Measurements from ENCODE around the gene GOLGA3.
"Not testable (repeated sequence)": the region's sequence is repeated elsewhere in the genome, so short reads cannot be mapped to it uniquely, and the experiment has no call there.

The GOLGA3 gene

DNA sequence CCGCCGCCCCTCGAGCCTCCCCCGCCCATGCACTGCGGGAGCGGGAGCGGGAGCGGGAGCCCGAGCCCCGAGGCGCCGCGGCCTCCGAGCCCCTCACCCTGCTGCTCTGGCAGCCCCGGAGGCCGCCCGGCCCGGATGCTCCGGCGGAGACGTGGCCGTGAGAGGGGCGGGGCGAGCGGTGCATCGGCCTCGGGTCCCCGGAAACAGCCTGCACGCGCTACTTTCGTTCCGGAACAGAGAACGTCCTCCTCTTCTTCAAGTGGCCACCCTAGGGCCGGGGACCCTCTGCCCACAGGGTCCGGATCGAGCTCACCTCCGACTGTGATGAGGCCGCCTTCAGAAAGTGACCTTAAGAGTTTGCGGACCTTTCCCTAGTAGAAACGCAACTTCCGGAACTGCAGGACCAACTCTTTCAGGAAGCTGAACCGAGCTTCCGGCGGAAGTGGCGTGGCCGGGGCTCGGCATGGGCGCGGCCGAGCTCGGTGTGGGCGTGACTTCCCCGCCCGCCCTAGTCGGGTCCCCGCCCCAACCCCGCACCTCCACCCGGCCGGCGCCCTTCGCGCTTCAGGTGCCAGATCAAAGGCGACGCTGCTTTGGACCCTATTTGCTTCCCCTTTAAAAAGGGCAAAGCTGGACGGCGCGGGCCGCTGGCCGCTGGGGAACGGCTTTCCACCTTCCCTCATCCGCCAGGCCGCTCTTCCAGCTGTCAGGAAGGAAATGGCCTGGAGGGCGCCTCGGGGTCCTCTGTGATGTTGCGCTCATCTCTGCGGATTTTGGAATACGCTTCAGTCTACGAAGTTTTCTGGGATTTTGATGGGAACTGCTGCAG is at the start of gene GOLGA3:
GOLGA3 (minus strand) TSS at position 164 of the 829 bp plus-strand sequence. CDS start 6,741 bp downstream, outside the sequence.
- peak; percentile 91 for DNase-seq

DNA sequence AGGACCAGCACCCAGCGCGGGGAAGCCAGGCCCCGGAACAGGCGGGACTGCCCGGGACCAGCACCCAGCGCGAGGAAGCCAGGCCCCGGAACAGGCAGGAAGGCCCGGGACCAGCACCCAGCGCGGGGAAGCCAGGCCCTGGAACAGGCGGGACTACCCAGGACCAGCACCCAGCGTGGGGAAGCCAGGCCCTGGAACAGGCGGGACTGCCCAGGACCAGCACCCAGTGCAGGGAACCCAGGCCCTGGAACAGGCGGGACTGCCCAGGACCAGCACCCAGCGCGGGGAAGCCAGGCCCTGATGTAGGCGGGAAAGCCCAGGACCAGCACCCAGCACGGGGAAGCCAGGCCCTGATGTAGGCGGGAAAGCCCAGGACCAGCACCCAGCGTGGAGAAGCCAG is 46.0 kb upstream of the GOLGA3 start:
- DNase-seq = not testable (repeated sequence)

- no peak for DNase-seq
These were observed 45.5 kb upstream of the GOLGA3 start for GRCh38 chr12:132874175-132874574.

- no peak for DNase-seq
These were observed 45.1 kb upstream of the GOLGA3 start for GRCh38 chr12:132873724-132874123.

GRCh38 chr12:132872975-132873421 is 44.3 kb upstream of the GOLGA3 start:
- DNase-seq = no peak

GRCh38 chr12:132872073-132872855 is 43.6 kb upstream of the GOLGA3 start:
- DNase-seq = no peak

GRCh38 chr12:132869551-132869950 is 40.9 kb upstream of the GOLGA3 start:
- DNase-seq = no peak

DNA sequence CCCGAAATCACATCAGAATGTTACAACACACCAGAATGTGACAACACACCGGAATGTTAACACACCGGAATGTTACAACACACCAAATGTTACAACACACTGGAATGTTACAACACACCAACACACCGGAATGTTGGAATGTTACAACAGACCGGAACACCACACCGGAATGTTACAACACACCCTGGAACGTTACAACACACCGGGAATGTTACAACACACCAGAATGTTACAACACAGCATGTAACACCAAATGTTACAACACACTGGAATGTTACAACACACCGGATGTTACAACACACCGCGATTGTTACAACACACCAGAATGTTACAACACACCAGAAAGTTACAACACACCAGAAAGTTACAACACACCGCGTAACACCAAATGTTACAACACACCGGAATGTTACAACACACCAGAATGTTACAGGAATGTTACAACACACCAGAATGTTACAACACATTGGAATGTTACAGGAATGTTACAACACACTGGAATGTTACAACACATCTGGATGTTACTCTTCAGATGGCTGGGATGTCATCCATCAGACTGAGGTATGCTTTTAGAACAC is 37.7 kb upstream of the GOLGA3 start:
- no peak for DNase-seq

GRCh38 chr12:132861558-132861957 is 32.9 kb upstream of the GOLGA3 start:
- no peak for DNase-seq

DNA sequence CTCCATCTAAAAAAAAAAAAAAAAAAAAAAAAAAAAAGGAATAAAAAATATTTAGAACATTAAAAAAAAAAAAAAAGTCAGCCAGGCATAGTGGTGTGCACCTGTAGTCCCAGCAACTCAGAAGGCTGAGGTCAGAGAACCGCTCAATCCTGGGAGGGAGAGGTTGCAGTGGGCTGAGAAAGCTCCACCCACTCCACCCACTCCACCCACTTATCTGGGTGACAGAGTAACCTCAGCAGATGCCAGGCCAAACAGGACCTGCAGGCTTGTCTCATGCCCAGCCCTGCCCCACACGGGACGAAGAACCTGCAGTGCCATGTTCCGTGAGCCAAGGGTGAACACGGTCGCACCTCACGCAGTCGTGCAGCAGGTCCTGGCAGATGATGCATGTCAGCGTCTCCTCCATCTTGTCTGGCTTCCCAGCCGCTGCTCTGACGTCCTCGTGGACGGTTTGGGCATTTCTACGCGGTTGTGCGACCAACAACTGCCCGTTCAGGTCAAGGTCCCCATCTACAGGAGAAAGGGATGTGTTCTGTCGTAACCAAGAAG is 30.1 kb upstream of the GOLGA3 start:
- no peak for DNase-seq

DNA sequence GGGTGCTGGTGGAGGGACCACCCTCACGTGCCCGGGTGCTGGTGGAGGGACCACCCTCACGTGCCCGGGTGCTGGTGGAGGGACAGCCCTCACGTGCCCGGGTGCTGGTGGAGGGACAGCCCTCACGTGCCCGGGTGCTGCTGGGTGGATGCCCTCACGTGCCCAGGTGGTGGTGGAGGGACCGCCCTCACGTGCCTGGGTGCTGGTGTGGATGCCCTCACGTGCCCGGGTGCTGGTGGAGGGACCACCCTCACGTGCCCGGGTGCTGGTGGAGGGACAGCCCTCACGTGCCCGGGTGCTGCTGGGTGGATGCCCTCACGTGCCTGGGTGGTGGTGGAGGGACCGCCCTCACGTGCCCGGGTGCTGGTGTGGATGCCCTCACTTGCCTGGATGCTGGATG is 28.4 kb upstream of the GOLGA3 start:
- DNase-seq = not testable (repeated sequence)

DNA sequence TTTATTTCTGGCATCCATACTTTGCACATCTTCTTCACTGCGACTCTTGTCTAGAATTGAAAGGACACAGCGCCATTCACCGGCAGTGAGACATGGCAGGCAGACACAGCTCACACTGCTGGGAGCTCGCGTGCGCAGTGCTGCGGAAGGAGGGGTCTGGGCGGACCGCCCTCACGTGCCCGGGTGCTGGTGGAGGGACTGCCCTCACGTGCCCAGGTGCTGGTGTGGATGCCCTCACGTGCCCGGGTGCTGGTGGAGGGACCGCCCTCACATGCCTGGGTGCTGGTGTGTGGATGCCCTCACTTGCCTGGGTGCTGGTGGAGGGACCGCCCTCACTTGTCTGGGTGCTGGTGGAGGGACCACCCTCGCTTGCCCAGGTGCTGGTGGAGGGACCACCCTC is 27.9 kb upstream of the GOLGA3 start:
- DNase-seq = no peak

- DNase-seq = not testable (repeated sequence)
These were observed 26.5 kb upstream of the GOLGA3 start for GRCh38 chr12:132855211-132855610.

GRCh38 chr12:132853285-132854092 is 24.8 kb upstream of the GOLGA3 start:
- no peak for DNase-seq

DNA sequence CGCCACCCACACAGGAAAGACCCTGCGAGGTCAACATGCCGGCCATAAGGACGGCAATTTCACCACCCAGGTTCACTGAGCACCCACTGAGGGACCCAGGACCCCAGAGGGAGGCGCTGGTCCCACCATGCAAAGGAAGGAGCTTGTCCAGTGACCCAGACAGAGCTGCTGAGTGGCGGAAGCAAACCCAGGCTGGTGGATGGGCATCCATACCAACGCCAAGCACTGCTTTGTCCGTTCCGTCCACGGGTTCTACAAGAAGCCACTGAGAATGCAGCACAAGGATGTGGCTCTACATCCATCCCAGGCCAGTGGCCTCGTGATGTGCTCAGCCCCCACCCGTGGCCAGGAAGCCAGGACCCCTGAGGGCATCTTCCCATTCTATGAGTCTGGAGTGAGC is 23.8 kb upstream of the GOLGA3 start:
- DNase-seq = no peak

DNA sequence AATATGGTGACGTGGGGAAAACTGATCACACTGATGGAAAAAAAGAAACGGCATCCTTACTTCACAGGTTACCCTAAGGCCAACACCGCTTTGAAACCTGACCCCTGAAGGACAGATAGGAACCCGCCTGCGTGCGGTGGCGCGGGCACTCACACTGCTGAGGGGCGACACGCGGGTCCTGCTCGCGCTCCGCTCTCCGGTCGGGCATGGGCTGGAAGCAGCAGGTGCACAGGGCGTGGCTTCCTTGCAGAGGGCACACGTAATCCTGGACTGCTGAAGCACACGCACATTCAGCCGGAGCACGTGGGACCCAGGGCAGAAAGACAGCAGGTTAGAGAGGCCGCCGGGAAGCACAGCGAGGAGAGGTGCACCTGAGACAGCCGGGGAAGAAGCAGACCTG is 22.8 kb upstream of the GOLGA3 start:
- DNase-seq = no peak

GRCh38 chr12:132850291-132850690 is 21.6 kb upstream of the GOLGA3 start:
- no peak for DNase-seq

DNA sequence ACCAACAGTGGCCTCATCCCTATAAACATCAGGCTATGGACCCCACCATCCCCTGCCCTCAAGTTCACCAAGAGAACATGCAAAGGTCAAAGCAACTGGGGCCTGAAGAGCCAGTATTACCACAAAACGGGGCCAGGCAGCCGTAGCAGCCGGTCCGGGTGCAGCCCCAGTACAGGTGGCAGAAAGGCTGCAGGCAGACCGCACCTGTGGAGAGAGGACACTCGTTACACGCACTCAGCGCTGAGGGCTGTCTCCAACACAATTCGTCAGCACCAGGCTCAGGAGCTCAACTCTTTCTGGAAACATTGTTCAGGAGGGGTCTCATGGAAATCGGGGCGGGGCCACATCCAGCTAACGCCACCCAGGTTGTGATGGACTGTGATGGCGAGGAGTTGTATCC is 19.9 kb upstream of the GOLGA3 start:
- no peak for DNase-seq

- DNase-seq = no peak
These were observed 19.0 kb upstream of the GOLGA3 start for GRCh38 chr12:132847363-132848356.

GRCh38 chr12:132844681-132845080 is 16.0 kb upstream of the GOLGA3 start:
- DNase-seq = not testable (repeated sequence)

DNA sequence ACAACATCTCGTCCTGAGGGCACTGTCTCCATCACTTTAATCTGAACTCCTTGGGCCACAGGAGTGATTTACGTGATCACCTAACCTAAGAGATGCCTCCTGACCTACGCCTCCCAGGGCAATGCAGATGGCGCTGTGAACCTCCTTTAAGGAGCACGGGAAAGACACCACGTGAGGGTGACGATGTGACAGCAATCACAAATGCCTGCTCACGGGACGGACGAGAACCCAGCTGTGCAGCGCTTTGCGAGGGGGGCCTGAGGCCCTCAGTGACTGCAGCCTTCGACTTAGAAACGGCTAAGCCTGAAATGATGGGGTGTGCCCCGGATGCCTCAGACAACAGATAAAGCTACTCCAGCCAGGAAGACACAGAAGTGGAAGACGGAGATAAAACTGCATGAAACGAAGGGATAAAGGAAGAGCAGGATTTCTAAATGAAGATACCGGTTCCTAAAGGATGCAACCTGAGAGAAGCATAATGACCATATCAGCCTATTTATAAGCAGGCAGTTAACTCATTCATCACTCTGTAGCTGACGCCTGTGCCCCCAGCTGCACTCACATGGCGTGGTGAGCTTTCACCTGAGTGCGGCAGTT is 13.9 kb upstream of the GOLGA3 start:
- DNase-seq = no peak
